Measurements from ENCODE around the gene SERP2. TPM values are rescaled to one million over a fixed set of nuclear protein-coding genes. Genes with fewer than 3 reads are reported as not detected.

Gene SERP2
- total RNA-seq, 1 donor from 2014 or later, result not detected

GRCh38 chr13:44388427-44389059 lies 14.9 kb downstream of the SERP2 start:
- intact Hi-C loops (cut with micrococcal nuclease), result no loop called here

- intact Hi-C loops (cut with micrococcal nuclease), result no loop called here
These were observed 15.5 kb downstream of the SERP2 start for GRCh38 chr13:44389060-44389666.

DNA sequence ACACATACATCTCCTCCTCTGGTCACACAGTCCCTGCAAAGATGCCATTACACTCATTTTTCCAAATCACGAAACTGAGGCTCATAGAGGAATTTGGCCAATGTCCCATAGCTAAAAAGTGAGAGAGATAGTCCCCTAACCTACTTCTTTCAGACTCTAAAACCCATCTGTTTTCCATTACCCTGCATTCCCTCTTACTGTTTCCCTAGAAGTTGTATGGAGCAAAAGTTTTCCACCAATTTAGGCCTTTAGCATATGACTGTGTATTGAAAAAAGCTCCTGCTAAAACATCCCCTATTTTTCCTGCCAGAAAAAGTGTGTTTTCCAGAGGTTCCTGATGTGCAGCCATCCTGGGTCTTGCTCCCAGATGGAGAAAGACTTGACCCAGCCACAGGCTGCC lies 16.3 kb downstream of the SERP2 start:
- intact Hi-C loops (cut with micrococcal nuclease), result no loop called here

GRCh38 chr13:44393391-44393790 lies 19.8 kb downstream of the SERP2 start:
- intact Hi-C loops (cut with micrococcal nuclease), result no loop called here

GRCh38 chr13:44394658-44395057 lies 21.0 kb downstream of the SERP2 start:
- intact Hi-C loops (cut with micrococcal nuclease), result no loop called here

- intact Hi-C loops (cut with micrococcal nuclease), result no loop called here
These were observed 22.5 kb downstream of the SERP2 start for GRCh38 chr13:44395976-44396694.

DNA sequence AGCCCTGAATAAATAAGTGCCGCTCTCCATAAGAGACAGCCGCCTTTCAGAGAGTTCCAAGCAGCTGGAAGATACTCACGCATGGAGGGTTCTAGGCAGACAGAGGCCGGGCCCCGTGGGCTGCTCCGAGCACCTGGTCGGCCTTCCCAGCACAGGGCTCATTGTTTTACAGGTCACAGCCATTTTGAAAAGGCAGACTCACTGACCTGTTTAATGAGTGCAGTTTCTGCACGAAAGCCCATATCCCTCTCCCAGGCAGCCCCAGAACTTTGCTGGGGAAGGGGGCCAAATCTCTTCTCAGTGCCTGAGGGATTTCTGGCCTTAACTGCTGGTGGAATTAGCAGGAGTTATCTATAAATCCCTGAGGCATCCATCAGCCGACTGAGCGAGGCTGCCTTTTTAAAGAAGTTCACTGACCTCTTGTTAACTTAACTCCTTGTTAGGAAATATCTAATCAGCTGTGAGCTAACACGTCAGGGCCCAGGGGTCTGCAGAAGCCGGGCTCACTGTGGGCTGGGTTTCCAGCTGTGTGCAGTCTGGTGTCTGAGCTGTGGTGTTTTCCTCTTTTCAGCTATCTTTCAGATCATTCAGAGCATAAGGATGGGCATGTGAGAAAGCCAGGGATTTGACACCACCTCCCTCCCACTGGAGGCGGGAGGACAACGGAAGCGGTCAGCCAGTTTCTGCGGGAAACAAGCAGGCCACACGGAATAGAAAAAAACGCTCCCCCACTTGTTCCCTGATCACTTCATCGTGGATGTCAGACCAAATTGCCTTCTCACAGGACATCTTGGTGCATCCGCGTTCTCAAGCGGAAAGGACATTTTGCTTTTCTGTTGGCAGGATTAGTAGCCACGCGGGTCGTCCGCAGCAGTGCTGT lies 23.3 kb downstream of the SERP2 start:
- intact Hi-C loops (cut with micrococcal nuclease), result no loop called here

DNA sequence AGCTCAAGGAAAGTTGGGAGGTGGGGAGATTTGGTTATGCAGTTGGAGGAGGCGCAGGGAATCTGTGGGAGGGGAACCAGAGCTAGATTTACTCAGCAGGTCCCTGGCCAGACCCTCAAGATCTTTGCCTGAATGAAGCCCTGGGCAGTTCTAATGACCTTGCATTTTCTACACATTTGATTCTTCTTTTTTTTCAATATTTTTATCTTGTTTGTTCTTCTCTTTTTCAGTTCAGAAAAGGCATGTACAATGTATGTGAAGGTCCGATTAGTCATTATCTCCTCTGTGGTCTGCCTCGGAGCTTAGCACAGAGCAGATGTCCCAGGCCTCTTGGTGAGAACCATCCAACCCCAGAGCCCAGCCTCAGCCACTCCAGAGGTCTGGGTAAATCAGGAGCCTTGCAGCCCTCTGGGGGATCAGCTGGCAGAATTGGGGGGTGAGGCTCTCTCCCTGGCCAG lies 24.2 kb downstream of the SERP2 start:
- intact Hi-C loops (cut with micrococcal nuclease), result no loop called here

DNA sequence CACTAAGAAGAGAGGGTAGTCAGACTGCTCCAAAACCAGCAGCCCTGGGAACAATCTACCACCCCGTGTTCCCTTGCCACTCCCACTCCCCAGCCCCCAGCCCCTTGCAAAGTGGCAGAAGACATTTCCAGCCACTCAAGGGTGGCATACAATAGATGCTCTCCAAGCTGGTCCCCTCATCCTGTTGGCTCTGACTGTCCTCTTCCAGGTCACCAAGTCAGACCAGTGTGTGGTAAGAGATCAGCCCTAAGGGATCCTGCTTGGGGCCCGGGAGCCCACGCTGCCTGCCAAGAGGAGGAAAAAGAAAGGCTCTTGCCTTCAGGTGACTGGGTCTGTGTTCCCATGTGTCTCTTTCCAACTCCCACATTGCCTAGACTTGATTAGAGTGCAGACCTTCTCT lies 25.0 kb downstream of the SERP2 start:
- intact Hi-C loops (cut with micrococcal nuclease), result no loop called here

DNA sequence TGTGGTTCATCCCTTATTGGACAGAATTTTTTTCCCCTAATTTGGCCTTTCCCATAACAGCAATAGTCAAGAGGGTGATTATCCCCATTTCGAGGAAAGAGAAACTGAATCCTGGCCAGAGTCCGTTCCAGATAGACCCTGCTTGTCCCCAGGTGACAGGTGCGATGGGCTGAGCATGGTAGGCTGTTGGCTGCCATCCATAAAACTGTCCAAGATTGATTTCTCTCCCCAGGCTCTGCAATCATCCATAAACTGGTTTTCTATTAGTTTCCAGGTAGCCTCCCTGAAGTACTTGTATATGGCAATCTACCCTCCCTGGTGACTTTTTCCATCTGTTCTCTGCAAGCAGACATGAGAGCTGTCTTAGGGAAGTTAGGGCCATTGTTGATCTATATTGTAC lies 25.4 kb downstream of the SERP2 start:
- intact Hi-C loops (cut with micrococcal nuclease), result no loop called here

DNA sequence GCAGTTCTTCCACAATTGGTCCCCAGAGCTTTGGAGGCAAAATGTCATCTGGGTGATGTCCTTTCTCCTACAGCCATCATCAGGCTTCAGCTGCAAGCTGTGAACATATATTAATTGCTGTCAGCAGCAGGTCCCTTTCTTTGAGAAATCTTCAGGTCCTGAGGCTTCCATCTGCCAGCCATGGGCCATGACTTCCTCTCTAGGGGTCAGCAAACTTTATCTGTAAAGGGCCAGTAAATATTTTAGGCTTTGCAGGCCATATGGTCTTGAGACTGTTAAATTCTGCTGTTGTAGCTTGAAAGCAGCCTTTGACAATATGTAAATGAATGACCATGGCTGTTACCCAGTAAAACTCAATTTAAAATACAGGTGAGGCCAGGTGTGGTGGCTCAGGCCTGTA lies 27.1 kb downstream of the SERP2 start:
- intact Hi-C loops (cut with micrococcal nuclease), result no loop called here

GRCh38 chr13:44401577-44401976 lies 28.0 kb downstream of the SERP2 start:
- intact Hi-C loops (cut with micrococcal nuclease), result no loop called here

GRCh38 chr13:44402899-44403445 lies 29.3 kb downstream of the SERP2 start:
- intact Hi-C loops (cut with micrococcal nuclease), result no loop called here

- intact Hi-C loops (cut with micrococcal nuclease), result no loop called here
These were observed 29.9 kb downstream of the SERP2 start for GRCh38 chr13:44403461-44404056.

GRCh38 chr13:44404261-44405132 lies 30.9 kb downstream of the SERP2 start:
- intact Hi-C loops (cut with micrococcal nuclease), result no loop called here

DNA sequence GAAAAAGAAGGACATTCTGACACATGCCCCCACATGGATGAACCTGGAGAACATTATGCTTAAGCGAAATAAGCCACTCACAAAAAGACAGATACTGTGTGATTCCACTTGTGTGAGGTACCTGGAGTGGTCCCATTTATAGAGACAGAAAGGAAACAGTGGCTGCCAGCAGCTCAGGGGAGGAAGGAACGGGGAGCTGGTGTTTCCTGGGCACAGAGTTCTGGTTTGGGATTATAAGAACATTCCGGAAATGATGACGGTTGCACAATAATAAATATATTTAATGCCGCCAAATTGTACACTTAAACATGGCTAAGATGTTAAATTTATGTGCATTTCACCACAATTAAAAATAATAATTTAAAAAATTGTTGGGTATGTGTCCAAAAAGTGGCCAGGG lies 33.0 kb downstream of the SERP2 start:
- intact Hi-C loops (cut with micrococcal nuclease), result no loop called here

DNA sequence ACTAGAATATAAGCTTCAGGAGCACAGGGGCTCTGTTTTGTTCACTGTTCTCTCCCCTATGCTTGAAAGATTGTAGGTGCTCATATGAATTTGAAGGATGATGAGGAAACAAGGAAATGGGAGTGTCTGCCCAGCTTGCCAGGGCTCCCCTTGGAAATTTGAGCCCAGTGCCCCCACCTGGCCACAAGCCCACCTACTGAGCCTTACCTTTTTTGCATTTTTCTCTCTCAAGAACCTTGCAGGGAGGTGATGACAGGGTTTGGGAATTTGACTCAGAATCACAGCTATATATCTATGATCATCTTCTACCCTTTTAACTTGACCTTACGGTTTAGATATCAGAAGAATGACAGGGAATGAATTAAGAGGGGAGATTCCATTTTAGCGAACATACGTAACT lies 33.8 kb downstream of the SERP2 start:
- intact Hi-C loops (cut with micrococcal nuclease), result no loop called here

GRCh38 chr13:44407891-44408290 lies 34.3 kb downstream of the SERP2 start:
- intact Hi-C loops (cut with micrococcal nuclease), result no loop called here

DNA sequence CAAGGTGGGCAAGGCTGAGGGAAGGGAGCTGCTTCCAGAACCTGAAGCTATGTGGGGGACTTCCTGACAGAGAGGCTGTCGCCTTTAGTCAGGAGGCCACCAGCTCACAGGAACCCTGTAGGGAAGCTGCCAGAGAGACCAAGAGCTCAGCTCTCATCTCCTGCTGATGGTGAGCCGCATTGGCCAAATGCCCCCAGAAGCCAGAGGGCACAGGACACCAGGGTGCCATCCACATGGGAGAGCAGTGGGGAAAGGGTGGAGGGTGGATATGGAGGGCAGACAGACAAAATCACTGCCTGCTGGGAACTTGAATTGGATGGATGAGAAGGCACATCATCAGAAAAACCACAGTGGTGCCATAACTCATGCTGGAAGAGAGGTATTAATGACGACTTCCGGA lies 36.0 kb downstream of the SERP2 start:
- intact Hi-C loops (cut with micrococcal nuclease), result no loop called here

GRCh38 chr13:44410328-44410859 lies 36.8 kb downstream of the SERP2 start:
- intact Hi-C loops (cut with micrococcal nuclease), result no loop called here
